Measurements from ENCODE around the gene GALNT8. TPM values are rescaled to one million over a fixed set of nuclear protein-coding genes. Genes with fewer than 3 reads are reported as not detected.

The GALNT8 gene
- total RNA-seq, 1 experiment from 2014 or later, result 5.4 TPM

DNA sequence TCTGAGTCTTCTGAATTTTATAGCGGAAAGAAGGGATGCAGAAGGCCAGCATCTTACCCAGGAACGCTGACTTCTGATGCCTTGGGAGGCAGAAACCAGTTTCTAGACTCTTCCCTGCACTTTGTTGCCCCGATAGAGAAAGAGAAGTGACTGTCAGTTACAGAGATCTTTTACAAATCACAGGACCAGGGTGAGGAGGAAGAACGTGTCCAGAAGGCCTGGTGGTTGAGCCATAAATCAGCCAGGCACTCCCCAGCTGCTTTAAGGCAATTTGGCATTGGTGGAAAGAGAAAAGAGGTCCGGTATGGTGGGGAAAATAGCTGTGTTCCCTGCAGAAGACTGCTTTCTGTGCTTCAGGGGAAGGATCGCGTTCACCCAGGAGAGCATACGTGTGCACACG, 100.8 kb downstream of the GALNT8 start:
- Mint-ChIP-seq H3K4me3 (no peak overlapping the region), H3K36me3 (ENCODE audit: insufficient read depth in 1 of 3, low read depth in 3 of 3) (no peaks in the 10 kb centered on the region), H3K9me3 (no peaks in the 10 kb centered on the region), H3K27me3 (ENCODE audit: low read depth) (peaks cover 51% of the 10 kb centered on the region), H3K4me1 (peaks cover 4 to 10% of the 10 kb centered on the region in 2 experiments), H3K27ac (no peak overlapping the region)
- Histone ChIP-seq H3K9me3 (ENCODE audit: control insufficient read depth, low read depth, low read length) (no peaks in the 10 kb centered on the region), H3K79me1 (ENCODE audit: insufficient read depth, low read depth, low read length, poor library complexity, severe bottlenecking) (no peaks in the 10 kb centered on the region), H2BK12ac (ENCODE audit: insufficient read length, low read depth, low read length) (no peak overlapping the region), H2BK120ac (ENCODE audit: low read depth, low read length, poor library complexity, severe bottlenecking) (no peak overlapping the region), H3K4ac (ENCODE audit: low read depth, low read length) (no peak overlapping the region), H4K8ac (replicated peaks; ENCODE audit: insufficient read length, low read depth, low read length) (no peak overlapping the region), H4K5ac (ENCODE audit: insufficient read length, low read depth, low read length) (no peak overlapping the region), H4K20me1 (ENCODE audit: control insufficient read depth, insufficient read depth, insufficient read length) (no peaks in the 10 kb centered on the region), H3K4me1 (ENCODE audit: insufficient read depth, low read length) (no peaks in the 10 kb centered on the region), H3K14ac (ENCODE audit: insufficient read depth, low read length) (no peak overlapping the region), H2BK5ac (ENCODE audit: insufficient read length, low read length) (no peak overlapping the region), H3K27ac (ENCODE audit: insufficient read length, low read depth, low read length) (no peak overlapping the region), H2BK15ac (ENCODE audit: low read depth, low read length) (no peak overlapping the region), H4K91ac (ENCODE audit: insufficient read length, low read depth, low read length) (no peak overlapping the region), H2AK5ac (ENCODE audit: insufficient read length, low read length) (no peak overlapping the region), H3K56ac (ENCODE audit: insufficient read length, low read depth, low read length) (no peak overlapping the region), H3K79me2 (ENCODE audit: insufficient read depth, low read length) (no peaks in the 10 kb centered on the region), H3K4me2 (ENCODE audit: insufficient read depth, insufficient read length, low read length) (no peak overlapping the region), H3K23me2 (ENCODE audit: insufficient read length, low read depth, low read length, poor library complexity, severe bottlenecking) (no peaks in the 10 kb centered on the region), H3K18ac (ENCODE audit: insufficient read length, low read depth, low read length) (no peak overlapping the region), H3K23ac (ENCODE audit: insufficient read length, low read depth, low read length) (no peak overlapping the region), H3K27me3 (ENCODE audit: insufficient read depth, low read length) (no peaks in the 10 kb centered on the region; the same call in 1 of the 2 replicates), H3T11ph (ENCODE audit: low read length) (no peak overlapping the region), H2BK20ac (ENCODE audit: low read depth, low read length, poor library complexity, severe bottlenecking) (no peak overlapping the region), H2AFZ (ENCODE audit: low read length) (no peak overlapping the region), H3K9ac (ENCODE audit: extremely low read depth, insufficient read length, low read length) (no peak overlapping the region)
- WGBS (ENCODE audit: extremely low coverage, insufficient read length, low lambda C conversion rate), result no CpG with 5 or more reads among the region's 9 CpGs
- no peak for TF ChIP-seq CTCF (conservative IDR thresholded peaks at IDR 0.05)
- no peak for DNase-seq

Other genes starting within 250 kb of the GALNT8 start
- gene RAD51AP1, start 181.5 kb upstream of the GALNT8 start, total RNA-seq (2021), result 55.4 and 59.4 TPM in 2 replicates
- gene DYRK4, start 158.2 kb upstream of the GALNT8 start, total RNA-seq (2021), result 15.5 and 18.0 TPM in 2 replicates
- 1.3 TPM in 2 replicates for gene AKAP3, start 71.3 kb upstream of the GALNT8 start, total RNA-seq (2021)
- 83.9 and 85.7 TPM in 2 replicates for gene NDUFA9, start 71.3 kb upstream of the GALNT8 start, total RNA-seq (2021)
- gene KCNA1, start 189.5 kb downstream of the GALNT8 start, total RNA-seq (2021), result 0.92 and 0.98 TPM in 2 replicates

All from H9 (cell line).